ENCODE data around the gene TP53. TPM values are rescaled to one million over a fixed set of nuclear protein-coding genes. Genes with fewer than 3 reads are reported as not detected.
A peak's percentile ranks its signal among the peaks of the same experiment; 100 is the strongest.

The TP53 gene
- total RNA-seq, 1 experiment from 2014 or later: 23.5 TPM

- in situ Hi-C loops (cut with HindIII; ENCODE audit: low sequenced_read_pairs): no loop called here
- no peak for DNase-seq (ENCODE audit: low spot score)
Observed at GRCh38 chr17:7707858-7708750, 20.8 kb upstream of the TP53 start.

DNA sequence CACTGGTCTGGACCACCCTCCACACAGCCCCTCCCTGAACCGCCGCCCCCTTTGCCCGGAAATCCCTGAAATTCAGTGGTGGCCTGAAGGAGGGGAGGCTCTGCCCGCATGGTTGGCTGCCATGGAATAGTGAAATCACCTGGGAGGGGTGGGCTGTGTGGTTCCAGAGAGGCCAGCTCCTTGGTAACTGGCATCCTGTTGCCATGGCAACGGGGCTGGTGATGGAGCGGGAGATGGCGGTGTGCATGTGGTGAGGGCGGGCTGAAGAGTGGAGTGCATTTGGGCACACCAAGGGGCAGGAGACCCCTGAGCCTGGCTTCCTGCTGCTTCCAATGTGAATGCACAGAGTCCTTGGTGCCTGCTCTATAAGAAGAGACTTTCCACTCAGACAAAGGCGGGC, 20.2 kb upstream of the TP53 start:
- in situ Hi-C loops (cut with HindIII; ENCODE audit: low sequenced_read_pairs): no loop called here
- no peak for DNase-seq (ENCODE audit: low spot score)

GRCh38 chr17:7706631-7707354, 19.5 kb upstream of the TP53 start:
- DNase-seq (ENCODE audit: low spot score): no peak
- in situ Hi-C loops (cut with HindIII; ENCODE audit: low sequenced_read_pairs): no loop called here

- in situ Hi-C loops (cut with HindIII; ENCODE audit: low sequenced_read_pairs): no loop called here
- DNase-seq (ENCODE audit: low spot score): no peak
Observed at GRCh38 chr17:7705269-7706255, 18.3 kb upstream of the TP53 start.

- in situ Hi-C loops (cut with HindIII; ENCODE audit: low sequenced_read_pairs): no loop called here
Observed at GRCh38 chr17:7704601-7705268, 17.4 kb upstream of the TP53 start, which contains the start of gene EFNB3. EFNB3 (plus strand) TSS chr17:7705202; CDS start chr17:7705599, 397 bp downstream.

DNA sequence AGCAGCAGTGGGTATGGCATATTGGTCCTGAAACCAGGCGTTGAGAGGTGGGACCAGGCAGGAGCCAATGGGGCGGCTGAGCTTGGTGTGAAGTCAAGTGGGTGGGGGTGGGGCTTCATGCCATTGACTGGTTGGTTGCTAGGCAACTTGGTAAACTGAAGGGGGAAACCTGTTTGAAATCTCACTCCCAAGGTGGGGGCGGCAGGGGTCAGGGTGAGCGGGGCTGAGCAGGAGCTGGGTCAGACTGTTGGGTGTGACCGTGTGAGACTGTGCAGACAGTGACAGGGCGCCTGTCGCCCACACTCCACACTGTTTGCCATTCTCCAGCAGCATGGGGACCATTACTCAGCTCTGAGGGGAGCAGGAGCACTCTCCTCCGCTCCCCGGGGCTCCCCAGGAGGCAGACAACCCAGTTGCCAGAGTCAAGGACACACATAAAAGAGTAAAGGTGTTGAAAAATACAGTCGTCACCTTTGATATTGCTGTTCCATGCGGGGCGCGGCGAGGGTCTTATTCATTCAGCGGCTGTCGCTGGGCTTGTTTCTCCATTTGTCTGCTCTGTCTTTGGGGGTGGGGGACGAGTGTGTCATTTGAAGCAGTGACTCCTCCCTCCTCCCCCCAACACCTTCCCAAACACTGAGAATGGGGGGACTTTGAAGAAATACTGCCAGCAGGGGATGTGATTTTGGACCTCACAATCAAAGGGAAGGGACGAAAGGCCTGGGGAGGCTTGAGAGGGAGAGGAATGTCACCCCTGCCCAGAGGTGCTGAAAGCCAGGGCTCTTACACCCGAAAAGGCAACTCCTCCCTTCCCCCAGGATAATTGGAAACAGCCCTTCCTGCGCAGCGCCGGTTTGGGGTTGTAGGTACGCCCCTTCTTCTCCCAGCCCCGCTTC, 16.5 kb upstream of the TP53 start:
- in situ Hi-C loops (cut with HindIII; ENCODE audit: low sequenced_read_pairs): no loop called here
- DNase-seq (ENCODE audit: low spot score): peak; percentile 47

More at GRCh38 chr17:7704601-7705268, 17.4 kb upstream of the TP53 start, which contains the start of gene EFNB3:
- DNase-seq (ENCODE audit: low spot score): peak; percentile 40

- in situ Hi-C loops (cut with HindIII; ENCODE audit: low sequenced_read_pairs): no loop called here
- no peak for DNase-seq (ENCODE audit: low spot score)
Observed at GRCh38 chr17:7702776-7703175, 15.5 kb upstream of the TP53 start.

DNA sequence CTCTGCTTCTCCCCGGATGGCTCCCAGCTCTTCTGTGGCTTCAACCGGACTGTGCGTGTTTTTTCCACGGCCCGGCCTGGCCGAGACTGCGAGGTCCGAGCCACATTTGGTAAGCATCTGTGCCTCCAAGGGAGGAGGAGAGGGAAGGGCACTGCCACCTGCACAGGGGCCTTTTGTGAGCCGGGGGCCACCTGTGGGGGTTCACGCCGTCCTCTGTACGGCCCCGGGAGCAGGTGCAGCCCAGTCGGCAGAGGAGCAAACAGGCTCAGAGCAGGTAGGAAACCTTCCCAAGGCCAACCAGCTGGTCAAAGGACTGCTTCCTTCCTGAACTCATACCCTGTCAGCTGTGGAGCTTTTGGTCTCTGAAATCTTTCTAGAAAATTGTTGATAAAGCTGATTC, 14.4 kb upstream of the TP53 start:
- in situ Hi-C loops (cut with HindIII; ENCODE audit: low sequenced_read_pairs): no loop called here
- no peak for DNase-seq (ENCODE audit: low spot score)

- no peak for DNase-seq (ENCODE audit: low spot score)
- in situ Hi-C loops (cut with HindIII; ENCODE audit: low sequenced_read_pairs): no loop called here
Observed at GRCh38 chr17:7700510-7700909, 13.2 kb upstream of the TP53 start.

DNA sequence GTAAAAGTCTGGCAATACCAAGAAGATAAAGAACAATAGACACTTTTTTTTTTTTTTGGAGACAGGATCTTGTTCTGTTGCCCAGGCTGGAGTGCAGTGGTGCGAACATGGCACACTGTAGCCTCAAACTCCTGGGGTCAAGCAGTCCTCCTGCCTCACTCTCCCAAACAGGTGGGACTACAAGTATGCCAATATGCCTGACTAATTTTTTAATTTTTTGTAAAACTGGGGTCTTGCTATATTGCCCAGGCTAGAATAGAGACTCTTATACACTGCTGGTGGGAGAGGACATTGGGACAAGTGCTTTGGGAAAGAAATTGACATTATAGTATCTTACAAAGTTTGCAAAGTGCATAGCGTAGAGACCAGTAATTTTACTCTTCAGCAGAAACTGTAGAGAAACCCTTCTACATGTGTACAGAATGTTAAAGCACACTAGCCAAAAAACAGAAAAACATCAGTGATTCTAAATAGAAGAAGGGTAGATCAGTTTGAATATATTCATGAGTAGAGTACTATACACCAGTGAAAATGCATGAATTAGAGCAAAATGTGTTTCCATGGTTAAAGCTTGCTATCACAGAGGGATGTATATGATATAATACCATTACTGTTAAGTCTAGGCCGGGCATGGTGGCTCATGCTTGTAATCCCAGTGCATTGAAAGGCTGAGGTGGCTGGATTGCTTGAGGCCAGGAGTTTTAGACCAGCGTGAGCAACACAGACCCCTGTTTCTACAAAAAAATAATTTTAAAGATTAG, 10.7 kb upstream of the TP53 start:
- DNase-seq (ENCODE audit: low spot score): no peak
- in situ Hi-C loops (cut with HindIII; ENCODE audit: low sequenced_read_pairs): no loop called here

- no peak for DNase-seq (ENCODE audit: low spot score)
- in situ Hi-C loops (cut with HindIII; ENCODE audit: low sequenced_read_pairs): no loop called here
Observed at GRCh38 chr17:7695586-7695985, 8.3 kb upstream of the TP53 start.

DNA sequence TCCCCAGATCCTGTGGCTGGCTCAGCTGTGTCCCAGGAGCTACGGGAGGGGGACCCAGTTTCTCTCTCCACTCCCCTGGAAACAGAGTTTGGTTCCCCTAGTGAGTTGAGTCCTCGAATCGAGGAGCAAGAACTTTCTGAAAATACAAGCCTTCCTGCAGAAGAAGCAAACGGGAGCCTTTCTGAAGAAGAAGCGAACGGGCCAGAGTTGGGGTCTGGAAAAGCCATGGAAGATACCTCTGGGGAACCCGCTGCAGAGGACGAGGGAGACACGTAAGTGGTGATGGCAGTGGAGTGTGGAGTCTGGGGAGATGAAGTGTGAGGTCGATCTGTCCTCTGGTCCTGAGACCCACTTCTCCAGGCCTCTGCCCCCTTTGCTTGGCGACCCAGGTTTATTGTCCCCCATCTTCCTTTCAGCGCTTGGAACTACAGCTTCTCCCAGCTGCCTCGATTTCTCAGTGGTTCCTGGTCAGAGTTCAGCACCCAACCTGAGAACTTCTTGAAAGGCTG, 1.6 kb upstream of the TP53 start:
- in situ Hi-C loops (cut with HindIII; ENCODE audit: low sequenced_read_pairs): no loop called here
- DNase-seq (ENCODE audit: low spot score): no peak

- peak; percentile 99 for DNase-seq (ENCODE audit: low spot score)
- in situ Hi-C loops (cut with HindIII; ENCODE audit: low sequenced_read_pairs): no loop called here
Observed at GRCh38 chr17:7687908-7688807, 868 bp upstream of the TP53 start, which contains the start of gene WRAP53. WRAP53 (plus strand) TSS chr17:7688477; CDS start chr17:7688649, 172 bp downstream.

DNA sequence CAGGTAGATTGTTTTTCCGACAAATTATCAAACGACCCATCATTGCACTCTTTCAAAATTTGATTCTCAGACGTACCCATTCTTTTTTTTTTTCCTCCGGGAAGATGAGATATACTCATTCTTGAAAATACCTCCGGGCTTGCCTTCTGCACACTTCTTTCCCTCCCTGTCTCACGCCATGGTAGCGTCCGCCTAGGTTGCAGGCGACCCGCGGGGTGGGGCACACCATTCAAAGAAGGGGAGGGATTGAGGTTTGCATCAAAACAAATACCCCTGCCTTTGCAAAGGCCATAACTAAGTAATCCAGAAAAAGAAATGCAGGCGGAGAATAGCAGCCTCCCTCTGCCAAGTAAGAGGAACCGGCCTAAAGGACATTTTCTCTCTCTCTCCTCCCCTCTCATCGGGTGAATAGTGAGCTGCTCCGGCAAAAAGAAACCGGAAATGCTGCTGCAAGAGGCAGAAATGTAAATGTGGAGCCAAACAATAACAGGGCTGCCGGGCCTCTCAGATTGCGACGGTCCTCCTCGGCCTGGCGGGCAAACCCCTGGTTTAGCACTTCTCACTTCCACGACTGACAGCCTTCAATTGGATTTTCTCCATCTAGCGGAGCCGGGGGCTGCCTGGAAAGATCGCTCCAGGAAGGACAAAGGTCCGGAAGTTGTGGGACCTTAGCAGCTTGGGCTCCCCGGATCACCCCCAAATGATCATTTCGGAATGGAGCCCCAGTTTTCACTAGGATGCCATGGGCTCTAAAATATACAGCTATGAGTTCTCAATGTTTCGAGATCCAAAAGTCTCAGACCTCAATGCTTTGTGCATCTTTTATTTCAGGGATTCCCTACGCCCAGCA, 843 bp downstream of the TP53 start:
- in situ Hi-C loops (cut with HindIII; ENCODE audit: low sequenced_read_pairs): no loop called here
- peak; percentile 88 for DNase-seq (ENCODE audit: low spot score)

Data from G401 (cell line).